GM12801 (cell line): ENCODE data around the gene TLR4.

Source experiments
- CTCF ChIP-seq: IDR thresholded peaks from one replicate; pipeline ENCODE4 v1.5.1; 2011; ENCODE audit warnings: control low read depth; ENCODE audit not compliant: insufficient read length; ENCODE audit errors: extremely low read depth

TLR4 gene

GRCh38 chr9:117704024-117704575 is at the start of gene TLR4:
TLR4 (plus strand) TSS chr9:117704403; CDS start chr9:117704473, 70 bp downstream.
- TF ChIP-seq CTCF, result no peak

GRCh38 chr9:117656002-117656401 is 48.2 kb upstream of the TLR4 start:
- no peak for TF ChIP-seq CTCF

- TF ChIP-seq CTCF, result no peak
Measured at GRCh38 chr9:117662651-117663050, 41.6 kb upstream of the TLR4 start.

- TF ChIP-seq CTCF, result no peak
Measured at GRCh38 chr9:117664419-117664818, 39.8 kb upstream of the TLR4 start.

GRCh38 chr9:117665601-117666385 is 38.4 kb upstream of the TLR4 start:
- TF ChIP-seq CTCF, result no peak

GRCh38 chr9:117671468-117671867 is 32.7 kb upstream of the TLR4 start:
- TF ChIP-seq CTCF, result no peak

GRCh38 chr9:117672369-117672768 is 31.8 kb upstream of the TLR4 start:
- TF ChIP-seq CTCF, result no peak
